Measurements from ENCODE around the gene ALG5. TPM values are rescaled to one million over a fixed set of nuclear protein-coding genes. Genes with fewer than 3 reads are reported as not detected.

Gene ALG5
- total and polyA plus RNA-seq, 2 of the 4 experiments (the other 2 are of a cell fraction): 19.4 to 21.9 TPM

- Histone ChIP-seq H3K4me3 (ENCODE audit: insufficient read depth, low read depth, low read length) (no peak overlapping the region), H3K9me1 (ENCODE audit: insufficient read depth, low read length) (peaks cover 5% of the 10 kb centered on the region), H3K18ac (ENCODE audit: low read depth, low read length) (no peak overlapping the region), H2AK5ac (ENCODE audit: low read depth, low read length) (no peak overlapping the region), H2BK20ac (ENCODE audit: low read depth, low read length) (no peak overlapping the region), H4K20me1 (ENCODE audit: insufficient read depth, low read length) (peaks cover 2% of the 10 kb centered on the region; the same call in 1 of the 2 replicates), H3K4ac (ENCODE audit: low read depth, low read length) (no peak overlapping the region), H2BK15ac (ENCODE audit: low read depth, low read length) (no peak overlapping the region), H3K14ac (replicated peaks; ENCODE audit: low read depth, low read length) (no peak overlapping the region), H3K4me2 (ENCODE audit: low read depth, low read length) (no peak overlapping the region), H4K5ac (ENCODE audit: low read depth, low read length) (no peak overlapping the region), H3K36me3 (ENCODE audit: control insufficient read depth, insufficient read depth, low read length) (no peaks in the 10 kb centered on the region), H3K9ac (ENCODE audit: low read depth, low read length) (no peak overlapping the region), H3K9me3 (ENCODE audit: control insufficient read depth, insufficient read depth, low read length) (no peaks in the 10 kb centered on the region), H2AFZ (replicated peaks; ENCODE audit: low read length, poor library complexity) (no peak overlapping the region), H4K91ac (ENCODE audit: insufficient read depth, low read depth, low read length) (no peak overlapping the region), H4K8ac (ENCODE audit: low read depth in 2 of 2, low read length in 2 of 2) (no peak overlapping the region), H3K27ac (ENCODE audit: insufficient read depth, low read length) (no peak overlapping the region), H3K56ac (ENCODE audit: extremely low read depth, insufficient read depth, low read length) (no peak overlapping the region), H2AK9ac (replicated peaks; ENCODE audit: low read depth, low read length, poor library complexity) (no peak overlapping the region), H3K27me3 (ENCODE audit: control insufficient read depth, insufficient read depth, low read length) (no peaks in the 10 kb centered on the region), H2BK5ac (ENCODE audit: low read depth, low read length, poor library complexity, severe bottlenecking) (no peak overlapping the region), H3K23ac (ENCODE audit: low read depth, low read length) (no peak overlapping the region), H3K79me1 (ENCODE audit: low read depth in 1 of 2, low read length in 2 of 2) (peaks cover 1 to 16% of the 10 kb centered on the region in 2 experiments; a peak in 2 of 4 replicates), H3K4me1 (ENCODE audit: control insufficient read depth, insufficient read depth, low read length) (peaks cover 5% of the 10 kb centered on the region), H2BK120ac (ENCODE audit: low read depth, low read length) (no peak overlapping the region)
- intact Hi-C loops (cut with micrococcal nuclease): no loop called here
- ChIA-PET CTCF (no interaction called here), POLR2A (ENCODE audit: unreplicated experiment) (no interaction called here)
- ATAC-seq (ENCODE audit: low read depth) (no peak), DNase-seq (peak; percentile 35)
- dilution Hi-C loops (cut with HindIII; ENCODE audit: low sequenced_read_pairs, unreplicated experiment): no loop called here
- in situ Hi-C loops (cut with MboI; ENCODE audit: low sequenced_read_pairs): no loop called here
- TF ChIP-seq ELK1 (IDR thresholded peaks at IDR 0.05; ENCODE audit: borderline replicate concordance, low read depth, low read length) (no peak), NFE2L2 (IDR thresholded peaks at IDR 0.05; ENCODE audit: low read depth, low read length) (no peak), CHD1 (IDR thresholded peaks at IDR 0.05; ENCODE audit: low read depth, low read length) (no peak), POLR2A (IDR thresholded peaks at IDR 0.05; ENCODE audit: low read depth, low read length) (no peak), MAFK (IDR thresholded peaks at IDR 0.05; ENCODE audit: low read depth, low read length) (no peak), FOS (IDR thresholded peaks at IDR 0.05; ENCODE audit: low read depth, low read length) (no peak), USF2 (IDR thresholded peaks at IDR 0.05; ENCODE audit: low read depth, low read length) (no peak), RCOR1 (IDR thresholded peaks at IDR 0.05; ENCODE audit: insufficient replicate concordance, low read length) (no peak), RAD21 (IDR thresholded peaks at IDR 0.05; ENCODE audit: low read length) (no peak), MXI1 (IDR thresholded peaks at IDR 0.05; ENCODE audit: borderline replicate concordance, low read depth, low read length) (no peak), RFX5 (IDR thresholded peaks at IDR 0.05; ENCODE audit: low read depth, low read length) (no peak), MAZ (IDR thresholded peaks at IDR 0.05; ENCODE audit: borderline replicate concordance, low read depth, low read length) (no peak), CTCF (conservative IDR thresholded peaks at IDR 0.05; ENCODE audit: low read depth, low read length) (no peak), CEBPB (IDR thresholded peaks at IDR 0.05; ENCODE audit: low read depth, low read length) (no peak), SMC3 (IDR thresholded peaks at IDR 0.05; ENCODE audit: low read depth, low read length) (no peak), BHLHE40 (IDR thresholded peaks at IDR 0.05; ENCODE audit: low read depth, low read length) (no peak)
- no TSS peak for BruUV-seq (replicated peaks)
- WGBS, 2 experiments (ENCODE audit: extremely low coverage in 2 of 2, insufficient read length in 1 of 2): no CpG with 5 or more reads among the region's 10 CpGs
Observed at GRCh38 chr13:36921631-36922301, 77.4 kb downstream of the ALG5 start.

All from IMR-90 (cell line).